ENCODE results near the gene TDRD6. TPM values are rescaled to one million over a fixed set of nuclear protein-coding genes. Genes with fewer than 3 reads are reported as not detected.

The TDRD6 gene
- total RNA-seq, 1 experiment from 2014 or later: 0.02 TPM

DNA sequence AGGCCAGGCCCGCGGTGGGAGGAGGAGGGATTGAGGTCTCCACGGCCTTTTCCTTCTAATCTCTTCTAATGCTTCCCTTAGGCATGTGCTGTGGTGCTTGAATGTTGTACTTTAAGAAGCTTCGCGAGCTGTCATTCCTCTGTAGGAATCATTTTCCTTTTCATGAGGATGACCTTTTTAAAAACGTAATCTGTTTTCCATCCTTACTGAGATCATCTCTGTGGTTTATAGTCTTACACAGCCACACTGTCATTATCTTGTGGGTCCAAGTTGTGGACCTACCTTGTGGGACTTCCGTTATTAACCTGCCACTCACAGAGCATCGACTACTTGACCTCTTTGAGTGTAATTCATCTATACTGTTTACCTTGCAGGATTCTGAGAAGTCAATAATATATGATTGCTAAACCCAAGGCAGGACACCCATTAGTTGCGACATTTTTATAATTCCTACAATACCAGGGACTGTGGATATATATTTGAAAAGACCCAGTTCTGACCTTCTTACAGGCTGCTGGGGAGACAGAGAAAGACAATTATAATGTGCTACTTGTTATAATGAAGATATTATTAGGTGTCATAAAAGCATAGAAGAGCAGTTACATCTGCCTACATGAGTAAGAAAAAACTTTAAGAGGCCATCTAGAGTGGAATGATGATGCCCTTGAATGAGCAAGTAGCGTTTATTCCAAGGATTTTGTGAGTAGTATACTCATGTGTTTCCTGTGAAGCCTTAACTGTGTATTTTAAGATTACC, 34.1 kb upstream of the TDRD6 start:
- peak overlapping the region; percentile 82 to 89 for H3K4me3 Mint-ChIP-seq
- Histone ChIP-seq H3K14ac (ENCODE audit: insufficient read depth, low read length) (no peak overlapping the region; the same call in 1 of the 2 replicates), H2BK12ac (ENCODE audit: insufficient read length, low read depth, low read length) (no peak overlapping the region), H2BK120ac (ENCODE audit: low read depth, low read length, poor library complexity, severe bottlenecking) (no peak overlapping the region), H2AK5ac (ENCODE audit: insufficient read length, low read length) (no peak overlapping the region), H2AFZ (ENCODE audit: low read length) (no peak overlapping the region), H3K9me3 (ENCODE audit: control insufficient read depth, low read depth, low read length) (no peaks in the 10 kb centered on the region), H4K91ac (ENCODE audit: insufficient read length, low read depth, low read length) (no peak overlapping the region), H3K56ac (ENCODE audit: insufficient read length, low read depth, low read length) (no peak overlapping the region), H3K27ac (ENCODE audit: insufficient read length, low read depth, low read length) (no peak overlapping the region), H3K9ac (ENCODE audit: extremely low read depth, insufficient read length, low read length) (no peak overlapping the region), H3K4me1 (ENCODE audit: insufficient read depth, low read length) (no peaks in the 10 kb centered on the region), H2BK5ac (ENCODE audit: insufficient read length, low read length) (no peak overlapping the region), H3K23ac (ENCODE audit: insufficient read length, low read depth, low read length) (no peak overlapping the region), H2BK15ac (ENCODE audit: low read depth, low read length) (no peak overlapping the region), H3K79me2 (ENCODE audit: insufficient read depth, low read length) (no peaks in the 10 kb centered on the region), H4K5ac (ENCODE audit: insufficient read length, low read depth, low read length) (no peak overlapping the region), H3K79me1 (ENCODE audit: insufficient read depth, low read depth, low read length, poor library complexity, severe bottlenecking) (no peaks in the 10 kb centered on the region), H3T11ph (ENCODE audit: low read length) (no peak overlapping the region), H3K27me3 (ENCODE audit: insufficient read depth, low read length) (no peaks in the 10 kb centered on the region; the same call in 1 of the 2 replicates), H3K23me2 (ENCODE audit: insufficient read length, low read depth, low read length, poor library complexity, severe bottlenecking) (no peaks in the 10 kb centered on the region), H3K4ac (ENCODE audit: low read depth, low read length) (no peak overlapping the region), H4K8ac (replicated peaks; ENCODE audit: insufficient read length, low read depth, low read length) (no peak overlapping the region), H2BK20ac (ENCODE audit: low read depth, low read length, poor library complexity, severe bottlenecking) (no peak overlapping the region), H3K4me2 (ENCODE audit: insufficient read depth, insufficient read length, low read length) (peak overlapping the region; percentile 53), H4K20me1 (ENCODE audit: control insufficient read depth, insufficient read depth, insufficient read length) (no peaks in the 10 kb centered on the region), H3K18ac (ENCODE audit: insufficient read length, low read depth, low read length) (no peak overlapping the region)
- H3K27me3 Mint-ChIP-seq (ENCODE audit: low read depth): peaks cover 20% of the 10 kb centered on the region
- TF ChIP-seq, protein P1, sequence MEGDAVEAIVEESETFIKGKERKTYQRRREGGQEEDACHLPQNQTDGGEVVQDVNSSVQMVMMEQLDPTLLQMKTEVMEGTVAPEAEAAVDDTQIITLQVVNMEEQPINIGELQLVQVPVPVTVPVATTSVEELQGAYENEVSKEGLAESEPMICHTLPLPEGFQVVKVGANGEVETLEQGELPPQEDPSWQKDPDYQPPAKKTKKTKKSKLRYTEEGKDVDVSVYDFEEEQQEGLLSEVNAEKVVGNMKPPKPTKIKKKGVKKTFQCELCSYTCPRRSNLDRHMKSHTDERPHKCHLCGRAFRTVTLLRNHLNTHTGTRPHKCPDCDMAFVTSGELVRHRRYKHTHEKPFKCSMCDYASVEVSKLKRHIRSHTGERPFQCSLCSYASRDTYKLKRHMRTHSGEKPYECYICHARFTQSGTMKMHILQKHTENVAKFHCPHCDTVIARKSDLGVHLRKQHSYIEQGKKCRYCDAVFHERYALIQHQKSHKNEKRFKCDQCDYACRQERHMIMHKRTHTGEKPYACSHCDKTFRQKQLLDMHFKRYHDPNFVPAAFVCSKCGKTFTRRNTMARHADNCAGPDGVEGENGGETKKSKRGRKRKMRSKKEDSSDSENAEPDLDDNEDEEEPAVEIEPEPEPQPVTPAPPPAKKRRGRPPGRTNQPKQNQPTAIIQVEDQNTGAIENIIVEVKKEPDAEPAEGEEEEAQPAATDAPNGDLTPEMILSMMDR (conservative IDR thresholded peaks at IDR 0.05): no peak
- H3K36me3 Mint-ChIP-seq (ENCODE audit: insufficient read depth in 1 of 3, low read depth in 3 of 3): no peaks in the 10 kb centered on the region; a peak in 1 of 7 replicates
- no peak for DNase-seq
- H3K27ac Mint-ChIP-seq: no peak overlapping the region
- peaks cover 12 to 24% of the 10 kb centered on the region in 2 experiments for H3K4me1 Mint-ChIP-seq
- WGBS (ENCODE audit: extremely low coverage, insufficient read length, low lambda C conversion rate): no CpG with 5 or more reads among the region's 10 CpGs
- H3K9me3 Mint-ChIP-seq: no peaks in the 10 kb centered on the region
